Keratinocyte (primary cell): ENCODE measurements around the gene KHSRP. TPM values are rescaled to one million over a fixed set of nuclear protein-coding genes. Genes with fewer than 3 reads are reported as not detected.

Source experiments
- DNase-seq: peaks from one replicate; pipeline ENCODE4 v3.0.0-alpha.2; 2011; ENCODE audit warnings: low read depth, missing footprints, low spot score
- FAIRE-seq: peaks from 2 replicates; lab custom pipeline; 2011; peaks lifted over from hg19 to GRCh38; lab: Jason Lieb, UNC
- H2AFZ ChIP-seq: 2 replicates; pipeline ENCODE4 v1.6.0; 2012; ENCODE audit warnings: low read length, control low read depth, inconsistent platforms; ENCODE audit not compliant: control insufficient read depth
- H3K27ac ChIP-seq: 2 replicates; pipeline ENCODE4 v1.5.1; 2011; ENCODE audit warnings: low read length; ENCODE audit not compliant: control insufficient read depth, insufficient read depth
- H3K27me3 ChIP-seq: 3 replicates; pipeline ENCODE4 v1.6.0; 2011; ENCODE audit warnings: low read length; ENCODE audit not compliant: control insufficient read depth, insufficient read depth; ENCODE audit errors: extremely low read depth
- H3K36me3 ChIP-seq, 2 experiments: 2 replicates in 1 of 2; 3 replicates in 1 of 2; pipeline ENCODE4 v1.5.1; 2011; ENCODE audit warnings: low read length in 2 of 2, mild to moderate bottlenecking in 1 of 2; ENCODE audit not compliant: control insufficient read depth in 2 of 2, insufficient read depth in 2 of 2; ENCODE audit errors: extremely low read depth in 1 of 2
- H3K4me1 ChIP-seq: 3 replicates; pipeline ENCODE4 v1.5.1; 2011; ENCODE audit warnings: low read length; ENCODE audit not compliant: control insufficient read depth, insufficient read depth; ENCODE audit errors: extremely low read depth
- H3K4me2 ChIP-seq: 3 replicates; pipeline ENCODE4 v1.6.0; 2011; ENCODE audit warnings: low read depth, low read length; ENCODE audit not compliant: control insufficient read depth, insufficient read depth; ENCODE audit errors: extremely low read depth
- H3K4me3 ChIP-seq, 3 experiments: fragments of 200-600 bp in 1 of 3; sonication (generic) in 1 of 3; 2 replicates in 2 of 3; 3 replicates in 1 of 3; pipeline ENCODE4 v1.5.1; 2011 to 2016; ENCODE audit warnings: low read length in 3 of 3, mild to moderate bottlenecking in 3 of 3, control low read depth in 2 of 3, inconsistent platforms in 1 of 3, low read depth in 1 of 3, mixed read lengths in 1 of 3, mixed run types in 1 of 3, moderate library complexity in 1 of 3; ENCODE audit not compliant: control insufficient read depth in 2 of 3, insufficient read depth in 2 of 3; ENCODE audit errors: extremely low read depth in 1 of 3
- H3K79me2 ChIP-seq: 2 replicates; pipeline ENCODE4 v1.6.0; 2012; ENCODE audit warnings: low read length; ENCODE audit not compliant: control insufficient read depth, insufficient read depth
- H3K9ac ChIP-seq: 3 replicates; pipeline ENCODE4 v1.6.0; 2011; ENCODE audit warnings: low read length; ENCODE audit not compliant: control insufficient read depth, insufficient read depth; ENCODE audit errors: extremely low read depth
- H3K9me1 ChIP-seq: 3 replicates; pipeline ENCODE4 v1.6.0; 2011; ENCODE audit warnings: low read length; ENCODE audit not compliant: control insufficient read depth, insufficient read depth; ENCODE audit errors: extremely low read depth
- H3K9me3 ChIP-seq: 2 replicates; pipeline ENCODE4 v1.5.1; 2012; ENCODE audit warnings: low read depth, low read length; ENCODE audit not compliant: control insufficient read depth
- H4K20me1 ChIP-seq: 3 replicates; pipeline ENCODE4 v1.6.0; 2011; ENCODE audit warnings: low read length; ENCODE audit not compliant: control insufficient read depth, insufficient read depth; ENCODE audit errors: extremely low read depth
- EZH2 ChIP-seq: IDR thresholded peaks from one replicate; pipeline ENCODE4 v1.6.1; 2012; ENCODE audit warnings: inconsistent platforms, mild to moderate bottlenecking, low read length, moderate library complexity
- dilution Hi-C: fragments of 300-500 bp; cut with MboI; formaldehyde crosslinking; loops from one replicate; pipeline ENCODE4 v1.7.0; 2020; ENCODE audit warnings: low sequenced_read_pairs; ENCODE audit not compliant: extremely low pct_ligation_motif_present
- polyA plus RNA-seq, 5 experiments: library from polyadenylated mRNA; depleted of rRNA in 3 of 5; stranded (reverse) in 3 of 5; stranded (forward) in 1 of 5; unstranded in 1 of 5; fragments of >200 nt; gene quantifications; 1 replicate in 1 of 5; 2 replicates in 3 of 5; 3 replicates in 1 of 5; pipeline versions ENCODE4 v1.2.1 to v1.2.3, GENCODE V29; 2011 to 2012; ENCODE audit warnings: missing spikeins in 2 of 5, low read depth in 1 of 5, low replicate concordance in 1 of 5
- small RNA-seq, 3 experiments: library from RNA; depleted of rRNA; stranded (forward); fragments of <200 nt; gene quantifications; one replicate each; pipeline ENCODE3, GENCODE V24; 2012; ENCODE audit warnings: low read depth in 3 of 3, low replicate concordance in 1 of 3; ENCODE audit not compliant: insufficient read length in 3 of 3
- TF ChIP-seq, protein P1 (sequence below), 3 experiments: IDR thresholded peaks in 1 of 3; conservative IDR thresholded peaks in 1 of 3; optimal IDR thresholded peaks in 1 of 3; 2 replicates in 2 of 3; 3 replicates in 1 of 3; pipeline versions ENCODE3 to v1.5.1; 2011; ENCODE audit warnings: low read length in 3 of 3, mild to moderate bottlenecking in 3 of 3, moderate library complexity in 2 of 3, control low read depth in 1 of 3, inconsistent platforms in 1 of 3; ENCODE audit not compliant: insufficient read depth in 2 of 3; ENCODE audit errors: extremely low read depth in 1 of 3

KHSRP gene
- polyA plus RNA-seq, 1 donor (not counting 4 experiments of a cell fraction or from before 2014, with no cell fraction given), result 56.6 TPM

DNA sequence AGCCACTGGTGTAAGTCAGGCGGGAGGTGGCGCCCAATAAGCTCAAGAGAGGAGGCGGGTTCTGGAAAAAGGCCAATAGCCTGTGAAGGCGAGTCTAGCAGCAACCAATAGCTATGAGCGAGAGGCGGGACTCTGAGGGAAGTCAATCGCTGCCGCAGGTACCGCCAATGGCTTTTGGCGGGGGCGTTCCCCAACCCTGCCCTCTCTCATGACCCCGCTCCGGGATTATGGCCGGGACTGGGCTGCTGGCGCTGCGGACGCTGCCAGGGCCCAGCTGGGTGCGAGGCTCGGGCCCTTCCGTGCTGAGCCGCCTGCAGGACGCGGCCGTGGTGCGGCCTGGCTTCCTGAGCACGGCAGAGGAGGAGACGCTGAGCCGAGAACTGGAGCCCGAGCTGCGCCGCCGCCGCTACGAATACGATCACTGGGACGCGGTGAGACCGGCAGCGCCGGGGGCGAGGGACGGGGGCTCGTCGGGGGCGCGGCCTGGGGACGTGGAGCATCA lies 52.0 kb downstream of the KHSRP start, which contains the start of gene ALKBH7:
TSS of gene ALKBH7 (plus strand) at position 201 of the 502 bp plus-strand sequence. CDS start at position 228, 27 bp downstream.
- no peaks in the 10 kb centered on the region for H3K9me1 ChIP-seq
- H4K20me1 ChIP-seq, result no peaks in the 10 kb centered on the region
- H3K36me3 ChIP-seq, result peaks cover 0 to 6% of the 10 kb centered on the region in 2 experiments
- peak within 1 kb of the TSS; percentile 98 for H2AFZ ChIP-seq
- peak; percentile 93 for FAIRE-seq
- peak within 1 kb of the TSS; percentile 96 for H3K4me2 ChIP-seq
- TF ChIP-seq, protein P1, sequence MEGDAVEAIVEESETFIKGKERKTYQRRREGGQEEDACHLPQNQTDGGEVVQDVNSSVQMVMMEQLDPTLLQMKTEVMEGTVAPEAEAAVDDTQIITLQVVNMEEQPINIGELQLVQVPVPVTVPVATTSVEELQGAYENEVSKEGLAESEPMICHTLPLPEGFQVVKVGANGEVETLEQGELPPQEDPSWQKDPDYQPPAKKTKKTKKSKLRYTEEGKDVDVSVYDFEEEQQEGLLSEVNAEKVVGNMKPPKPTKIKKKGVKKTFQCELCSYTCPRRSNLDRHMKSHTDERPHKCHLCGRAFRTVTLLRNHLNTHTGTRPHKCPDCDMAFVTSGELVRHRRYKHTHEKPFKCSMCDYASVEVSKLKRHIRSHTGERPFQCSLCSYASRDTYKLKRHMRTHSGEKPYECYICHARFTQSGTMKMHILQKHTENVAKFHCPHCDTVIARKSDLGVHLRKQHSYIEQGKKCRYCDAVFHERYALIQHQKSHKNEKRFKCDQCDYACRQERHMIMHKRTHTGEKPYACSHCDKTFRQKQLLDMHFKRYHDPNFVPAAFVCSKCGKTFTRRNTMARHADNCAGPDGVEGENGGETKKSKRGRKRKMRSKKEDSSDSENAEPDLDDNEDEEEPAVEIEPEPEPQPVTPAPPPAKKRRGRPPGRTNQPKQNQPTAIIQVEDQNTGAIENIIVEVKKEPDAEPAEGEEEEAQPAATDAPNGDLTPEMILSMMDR (optimal IDR thresholded peaks at IDR 0.05 in 1 of 3, IDR thresholded peaks at IDR 0.05 in 1 of 3, conservative IDR thresholded peaks at IDR 0.05 in 1 of 3; ENCODE audit: extremely low read depth in 1 of 3, insufficient read depth in 2 of 3, low read length in 3 of 3), result no peak
- TF ChIP-seq EZH2, result no peak
- no peaks in the 10 kb centered on the region for H3K9me3 ChIP-seq
- H3K27ac ChIP-seq, result peak within 1 kb of the TSS; percentile 77
- peak; percentile 100 for DNase-seq
- dilution Hi-C loops, result no loop called here
- peak within 1 kb of the TSS; percentile 87 to 92 (median 89) for H3K4me3 ChIP-seq
- peak within 1 kb of the TSS; percentile 81 for H3K9ac ChIP-seq
- no peaks in the 10 kb centered on the region for H3K27me3 ChIP-seq
- no peaks in the 10 kb centered on the region for H3K79me2 ChIP-seq
- peaks cover 10% of the 10 kb centered on the region for H3K4me1 ChIP-seq

DNA sequence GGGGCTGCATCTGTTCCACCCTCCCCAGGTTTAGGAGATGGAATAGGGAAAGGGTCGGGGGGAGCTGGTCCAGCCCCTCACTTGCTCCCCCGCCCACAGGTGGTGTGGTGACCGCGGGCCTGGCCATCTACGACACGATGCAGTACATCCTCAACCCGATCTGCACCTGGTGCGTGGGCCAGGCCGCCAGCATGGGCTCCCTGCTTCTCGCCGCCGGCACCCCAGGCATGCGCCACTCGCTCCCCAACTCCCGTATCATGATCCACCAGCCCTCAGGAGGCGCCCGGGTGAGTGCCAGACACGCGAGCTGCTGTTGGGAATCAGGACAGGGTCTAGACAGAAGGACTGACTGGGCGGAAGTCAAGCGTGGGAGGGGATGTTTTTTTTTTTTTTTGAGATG lies 60.3 kb downstream of the KHSRP start:
- Histone ChIP-seq H3K4me3 (no peak overlapping the region), H3K9me3 (no peaks in the 10 kb centered on the region), H3K9ac (no peak overlapping the region), H2AFZ (no peak overlapping the region), H4K20me1 (no peaks in the 10 kb centered on the region), H3K79me2 (peaks cover 15% of the 10 kb centered on the region), H3K9me1 (no peaks in the 10 kb centered on the region), H3K36me3 (peaks cover 19 to 20% of the 10 kb centered on the region in 2 experiments), H3K27me3 (no peaks in the 10 kb centered on the region), H3K4me1 (peaks cover 3% of the 10 kb centered on the region), H3K4me2 (no peak overlapping the region), H3K27ac (no peak overlapping the region)
- dilution Hi-C loops, result no loop called here
- no peak for DNase-seq
- TF ChIP-seq, protein P1 (optimal IDR thresholded peaks at IDR 0.05 in 1 of 3, IDR thresholded peaks at IDR 0.05 in 1 of 3, conservative IDR thresholded peaks at IDR 0.05 in 1 of 3; ENCODE audit: extremely low read depth in 1 of 3, insufficient read depth in 2 of 3, low read length in 3 of 3), result no peak
- TF ChIP-seq EZH2, result no peak
- FAIRE-seq, result no peak

Small RNAs within 50 kb of the gene (small RNA-seq; reads per million reads assigned to genes)
- gene MIR6790 (0 reads per million in 3 experiments), gene MIR6885 (0 to 1.3 (median 0) reads per million in 3 experiments)

Other genes with a start within 250 kb of the KHSRP start
- 8.2 to 13.8 TPM (median 8.3 TPM) in 3 replicates for gene MLLT1, start 144.8 kb downstream of the KHSRP start, polyA plus RNA-seq
- gene ACER1, start 91.2 kb downstream of the KHSRP start, polyA plus RNA-seq, result 0.38 to 0.66 TPM (median 0.39 TPM) in 3 replicates
- 46.8 to 54.3 TPM (median 52.8 TPM) in 3 replicates for gene CLPP, start 63.3 kb downstream of the KHSRP start, polyA plus RNA-seq
- 9.5 to 18.9 TPM (median 9.8 TPM) in 3 replicates for gene ALKBH7, start 52.0 kb downstream of the KHSRP start, polyA plus RNA-seq
- 0.33 to 0.50 TPM (median 0.36 TPM) in 3 replicates for gene PSPN, start 48.9 kb downstream of the KHSRP start, polyA plus RNA-seq
- 37.3 to 56.9 TPM (median 39.7 TPM) in 3 replicates for gene GTF2F1, start 31.6 kb downstream of the KHSRP start, polyA plus RNA-seq
- 0.09 TPM in 1 of 3 replicates, not detected in the others for gene SLC25A41, start 9.0 kb upstream of the KHSRP start, polyA plus RNA-seq
- gene SLC25A23, start 35.0 kb upstream of the KHSRP start, polyA plus RNA-seq, result 6.4 to 7.7 TPM (median 6.9 TPM) in 3 replicates
- gene CRB3, start 39.5 kb upstream of the KHSRP start, polyA plus RNA-seq, result 5.5 to 11.9 TPM (median 6.1 TPM) in 3 replicates
- 0.09 to 0.13 TPM in 2 of 3 replicates, not detected in the other for gene DENND1C, start 57.0 kb upstream of the KHSRP start, polyA plus RNA-seq
- not detected in 3 replicates for gene TUBB4A, start 77.5 kb upstream of the KHSRP start, polyA plus RNA-seq
- gene TNFSF9, start 106.2 kb upstream of the KHSRP start, polyA plus RNA-seq, result 11.1 to 12.8 TPM (median 12.3 TPM) in 3 replicates
- 0.22 to 0.53 TPM (median 0.30 TPM) in 3 replicates for gene CD70, start 166.3 kb upstream of the KHSRP start, polyA plus RNA-seq
- gene TNFSF14, start 245.3 kb upstream of the KHSRP start, polyA plus RNA-seq, result 0.01 TPM in 1 of 3 replicates, not detected in the others